Sigmoid colon (tissue), 4 donors: ENCODE data around the gene TXNL4B.

Experiments used
- EP300 ChIP-seq, 4 donors: sonication (generic); formaldehyde crosslinking; IDR thresholded peaks; one replicate each; pipeline ENCODE4 v1.6.1; 2017; ENCODE audit warnings: antibody characterized with exemption in 4 of 4
- TF ChIP-seq, protein P1 (sequence below), 4 experiments: fragments of 450-650 bp in 3 of 4; fragments of 200-600 bp in 1 of 4; IDR thresholded peaks; one replicate each; pipeline ENCODE4 v1.5.1; 2016 to 2019; ENCODE audit warnings: antibody characterized with exemption in 4 of 4, mild to moderate bottlenecking in 3 of 4, moderate library complexity in 2 of 4

DNA sequence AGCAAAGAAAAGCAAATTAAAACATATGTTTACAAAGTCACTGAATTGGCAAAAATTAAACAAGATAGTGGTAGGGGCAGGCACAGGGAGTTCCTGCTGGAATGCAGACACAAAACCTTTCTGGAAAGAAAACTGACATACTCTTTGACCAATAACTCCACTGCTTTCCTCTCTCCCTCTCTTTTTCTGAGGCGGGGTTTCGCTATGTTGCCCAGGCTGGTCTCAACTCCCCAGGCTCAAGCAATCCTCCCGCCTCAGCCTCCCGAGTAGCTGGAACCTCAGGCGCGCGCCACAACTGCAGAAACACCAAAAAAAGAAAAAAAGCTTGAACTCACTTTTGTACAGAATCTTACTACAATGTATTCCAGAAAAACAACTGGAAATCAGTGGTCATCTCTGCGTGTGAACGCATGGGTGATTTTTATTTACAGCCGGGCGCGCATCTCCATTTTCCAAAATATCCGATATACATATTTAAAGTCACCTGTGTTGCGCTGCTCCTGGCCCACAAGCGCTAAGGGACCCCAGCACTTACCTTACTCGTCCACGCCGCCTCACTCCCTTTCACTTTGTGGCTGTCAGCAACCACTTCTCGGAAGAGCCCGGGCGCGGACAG, 480 bp downstream of the TXNL4B start:
- TF ChIP-seq, protein P1, sequence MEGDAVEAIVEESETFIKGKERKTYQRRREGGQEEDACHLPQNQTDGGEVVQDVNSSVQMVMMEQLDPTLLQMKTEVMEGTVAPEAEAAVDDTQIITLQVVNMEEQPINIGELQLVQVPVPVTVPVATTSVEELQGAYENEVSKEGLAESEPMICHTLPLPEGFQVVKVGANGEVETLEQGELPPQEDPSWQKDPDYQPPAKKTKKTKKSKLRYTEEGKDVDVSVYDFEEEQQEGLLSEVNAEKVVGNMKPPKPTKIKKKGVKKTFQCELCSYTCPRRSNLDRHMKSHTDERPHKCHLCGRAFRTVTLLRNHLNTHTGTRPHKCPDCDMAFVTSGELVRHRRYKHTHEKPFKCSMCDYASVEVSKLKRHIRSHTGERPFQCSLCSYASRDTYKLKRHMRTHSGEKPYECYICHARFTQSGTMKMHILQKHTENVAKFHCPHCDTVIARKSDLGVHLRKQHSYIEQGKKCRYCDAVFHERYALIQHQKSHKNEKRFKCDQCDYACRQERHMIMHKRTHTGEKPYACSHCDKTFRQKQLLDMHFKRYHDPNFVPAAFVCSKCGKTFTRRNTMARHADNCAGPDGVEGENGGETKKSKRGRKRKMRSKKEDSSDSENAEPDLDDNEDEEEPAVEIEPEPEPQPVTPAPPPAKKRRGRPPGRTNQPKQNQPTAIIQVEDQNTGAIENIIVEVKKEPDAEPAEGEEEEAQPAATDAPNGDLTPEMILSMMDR (IDR thresholded peaks at IDR 0.05): no peak
- no peak for TF ChIP-seq EP300 (IDR thresholded peaks at IDR 0.05)
